Measurements from ENCODE around the gene TAAR2.
"Not testable (repeated sequence)": the region's sequence is repeated elsewhere in the genome, so short reads cannot be mapped to it uniquely, and the experiment has no call there.

Gene TAAR2

GRCh38 chr6:132650429-132650828 is 26.4 kb upstream of the TAAR2 start:
- Histone ChIP-seq H3K4me1 (ENCODE audit: control insufficient read depth, insufficient read depth, low read length) (no peaks in the 10 kb centered on the region), H3K9me3 (ENCODE audit: control insufficient read depth, insufficient read depth, low read length) (no peaks in the 10 kb centered on the region), H3K36me3 (ENCODE audit: control insufficient read depth, insufficient read depth, low read length) (no peaks in the 10 kb centered on the region), H3K27me3 (ENCODE audit: control insufficient read depth, insufficient read depth, low read length) (no peaks in the 10 kb centered on the region), H3K27ac (ENCODE audit: low read length) (no peak overlapping the region), H3K4me3 (ENCODE audit: low read length) (no peak overlapping the region)
- DNase-seq (ENCODE audit: low read depth, low spot score), result no peak
- WGBS (ENCODE audit: insufficient coverage, insufficient read length), result no CpG with 5 or more reads among the region's 1 CpG

- WGBS (ENCODE audit: insufficient coverage, insufficient read length), result 100% methylated on average over 1 of the region's 2 CpGs
These were observed 24.8 kb upstream of the TAAR2 start for GRCh38 chr6:132648828-132649227.

GRCh38 chr6:132648356-132648755 is 24.3 kb upstream of the TAAR2 start:
- no peaks in the 10 kb centered on the region for H3K4me1 ChIP-seq (ENCODE audit: control insufficient read depth, insufficient read depth, low read length)
- H3K36me3 ChIP-seq (ENCODE audit: control insufficient read depth, insufficient read depth, low read length), result no peaks in the 10 kb centered on the region
- no peaks in the 10 kb centered on the region for H3K27me3 ChIP-seq (ENCODE audit: control insufficient read depth, insufficient read depth, low read length)
- H3K4me3 ChIP-seq (ENCODE audit: low read length), result no peak overlapping the region
- no CpG with 5 or more reads among the region's 2 CpGs for WGBS (ENCODE audit: insufficient coverage, insufficient read length)
- H3K27ac ChIP-seq (ENCODE audit: low read length), result no peak overlapping the region
- no peaks in the 10 kb centered on the region for H3K9me3 ChIP-seq (ENCODE audit: control insufficient read depth, insufficient read depth, low read length)
- no peak for DNase-seq (ENCODE audit: low read depth, low spot score)

More at GRCh38 chr6:132648828-132649227, 24.8 kb upstream of the TAAR2 start:
- Histone ChIP-seq H3K4me1 (ENCODE audit: control insufficient read depth, insufficient read depth, low read length) (no peaks in the 10 kb centered on the region), H3K36me3 (ENCODE audit: control insufficient read depth, insufficient read depth, low read length) (no peaks in the 10 kb centered on the region), H3K9me3 (ENCODE audit: control insufficient read depth, insufficient read depth, low read length) (no peaks in the 10 kb centered on the region), H3K27me3 (ENCODE audit: control insufficient read depth, insufficient read depth, low read length) (no peaks in the 10 kb centered on the region), H3K27ac (ENCODE audit: low read length) (no peak overlapping the region), H3K4me3 (ENCODE audit: low read length) (no peak overlapping the region)
- no peak for DNase-seq (ENCODE audit: low read depth, low spot score)

GRCh38 chr6:132643547-132643946 is 19.5 kb upstream of the TAAR2 start:
- no peaks in the 10 kb centered on the region for H3K36me3 ChIP-seq (ENCODE audit: control insufficient read depth, insufficient read depth, low read length)
- no peak for DNase-seq (ENCODE audit: low read depth, low spot score)
- H3K4me1 ChIP-seq (ENCODE audit: control insufficient read depth, insufficient read depth, low read length), result no peaks in the 10 kb centered on the region
- no CpG with 5 or more reads among the region's 3 CpGs for WGBS (ENCODE audit: insufficient coverage, insufficient read length)
- H3K9me3 ChIP-seq (ENCODE audit: control insufficient read depth, insufficient read depth, low read length), result no peaks in the 10 kb centered on the region
- no peaks in the 10 kb centered on the region for H3K27me3 ChIP-seq (ENCODE audit: control insufficient read depth, insufficient read depth, low read length)
- no peak overlapping the region for H3K4me3 ChIP-seq (ENCODE audit: low read length)
- no peak overlapping the region for H3K27ac ChIP-seq (ENCODE audit: low read length)

GRCh38 chr6:132637135-132637534 is 13.1 kb upstream of the TAAR2 start:
- not testable (repeated sequence) for H3K4me3 ChIP-seq (ENCODE audit: low read length); H3K27me3 ChIP-seq (ENCODE audit: control insufficient read depth, insufficient read depth, low read length); H3K9me3 ChIP-seq (ENCODE audit: control insufficient read depth, insufficient read depth, low read length); H3K36me3 ChIP-seq (ENCODE audit: control insufficient read depth, insufficient read depth, low read length); H3K27ac ChIP-seq (ENCODE audit: low read length); H3K4me1 ChIP-seq (ENCODE audit: control insufficient read depth, insufficient read depth, low read length); DNase-seq (ENCODE audit: low read depth, low spot score)
- WGBS (ENCODE audit: insufficient coverage, insufficient read length), result no CpG with 5 or more reads among the region's 1 CpG

GRCh38 chr6:132635906-132636305 is 11.8 kb upstream of the TAAR2 start:
- no CpG with 5 or more reads among the region's 3 CpGs for WGBS (ENCODE audit: insufficient coverage, insufficient read length)
- H3K36me3 ChIP-seq (ENCODE audit: control insufficient read depth, insufficient read depth, low read length); H3K27ac ChIP-seq (ENCODE audit: low read length); H3K27me3 ChIP-seq (ENCODE audit: control insufficient read depth, insufficient read depth, low read length); H3K4me1 ChIP-seq (ENCODE audit: control insufficient read depth, insufficient read depth, low read length); H3K4me3 ChIP-seq (ENCODE audit: low read length); DNase-seq (ENCODE audit: low read depth, low spot score); H3K9me3 ChIP-seq (ENCODE audit: control insufficient read depth, insufficient read depth, low read length): not testable (repeated sequence)

GRCh38 chr6:132635288-132635687 is 11.2 kb upstream of the TAAR2 start:
- not testable (repeated sequence) for H3K36me3 ChIP-seq (ENCODE audit: control insufficient read depth, insufficient read depth, low read length); H3K27ac ChIP-seq (ENCODE audit: low read length); H3K4me3 ChIP-seq (ENCODE audit: low read length); H3K4me1 ChIP-seq (ENCODE audit: control insufficient read depth, insufficient read depth, low read length); H3K9me3 ChIP-seq (ENCODE audit: control insufficient read depth, insufficient read depth, low read length); DNase-seq (ENCODE audit: low read depth, low spot score); H3K27me3 ChIP-seq (ENCODE audit: control insufficient read depth, insufficient read depth, low read length)
- WGBS (ENCODE audit: insufficient coverage, insufficient read length), result no CpG with 5 or more reads among the region's 3 CpGs

GRCh38 chr6:132634796-132635195 is 10.7 kb upstream of the TAAR2 start:
- Histone ChIP-seq H3K27me3 (ENCODE audit: control insufficient read depth, insufficient read depth, low read length) (no peaks in the 10 kb centered on the region), H3K4me3 (ENCODE audit: low read length) (no peak overlapping the region), H3K27ac (ENCODE audit: low read length) (no peak overlapping the region), H3K4me1 (ENCODE audit: control insufficient read depth, insufficient read depth, low read length) (no peaks in the 10 kb centered on the region; the same call in 1 of the 2 replicates), H3K36me3 (ENCODE audit: control insufficient read depth, insufficient read depth, low read length) (no peaks in the 10 kb centered on the region), H3K9me3 (ENCODE audit: control insufficient read depth, insufficient read depth, low read length) (no peaks in the 10 kb centered on the region)
- DNase-seq (ENCODE audit: low read depth, low spot score), result no peak
- WGBS (ENCODE audit: insufficient coverage, insufficient read length), result no CpG with 5 or more reads among the region's 4 CpGs

GRCh38 chr6:132633362-132633761 is 9.3 kb upstream of the TAAR2 start:
- H3K4me3 ChIP-seq (ENCODE audit: low read length), result no peak overlapping the region
- no peak for DNase-seq (ENCODE audit: low read depth, low spot score)
- H3K27me3 ChIP-seq (ENCODE audit: control insufficient read depth, insufficient read depth, low read length), result no peaks in the 10 kb centered on the region
- no peak overlapping the region for H3K27ac ChIP-seq (ENCODE audit: low read length)
- H3K9me3 ChIP-seq (ENCODE audit: control insufficient read depth, insufficient read depth, low read length), result no peaks in the 10 kb centered on the region
- no CpG with 5 or more reads among the region's 2 CpGs for WGBS (ENCODE audit: insufficient coverage, insufficient read length)
- no peaks in the 10 kb centered on the region for H3K36me3 ChIP-seq (ENCODE audit: control insufficient read depth, insufficient read depth, low read length)
- no peaks in the 10 kb centered on the region; the same call in 1 of the 2 replicates for H3K4me1 ChIP-seq (ENCODE audit: control insufficient read depth, insufficient read depth, low read length)

- no CpG with 5 or more reads among the region's 6 CpGs for WGBS (ENCODE audit: insufficient coverage, insufficient read length)
- no peaks in the 10 kb centered on the region for H3K9me3 ChIP-seq (ENCODE audit: control insufficient read depth, insufficient read depth, low read length)
- H3K36me3 ChIP-seq (ENCODE audit: control insufficient read depth, insufficient read depth, low read length), result no peaks in the 10 kb centered on the region
- DNase-seq (ENCODE audit: low read depth, low spot score), result no peak
- no peak overlapping the region for H3K4me3 ChIP-seq (ENCODE audit: low read length)
- H3K27me3 ChIP-seq (ENCODE audit: control insufficient read depth, insufficient read depth, low read length), result no peaks in the 10 kb centered on the region
- H3K27ac ChIP-seq (ENCODE audit: low read length), result no peak overlapping the region
- no peaks in the 10 kb centered on the region for H3K4me1 ChIP-seq (ENCODE audit: control insufficient read depth, insufficient read depth, low read length)
These were observed 799 bp downstream of the TAAR2 start for GRCh38 chr6:132623106-132623845.

- Histone ChIP-seq H3K27me3 (ENCODE audit: control insufficient read depth, insufficient read depth, low read length) (no peaks in the 10 kb centered on the region), H3K4me1 (ENCODE audit: control insufficient read depth, insufficient read depth, low read length) (no peaks in the 10 kb centered on the region)
- no CpG with 5 or more reads among the region's 1 CpG for WGBS (ENCODE audit: insufficient coverage, insufficient read length)
These were observed 7.4 kb downstream of the TAAR2 start for GRCh38 chr6:132616677-132617076.

More at GRCh38 chr6:132616677-132617076, 7.4 kb downstream of the TAAR2 start:
- no peak for DNase-seq (ENCODE audit: low read depth, low spot score)
- H3K9me3 ChIP-seq (ENCODE audit: control insufficient read depth, insufficient read depth, low read length), result no peaks in the 10 kb centered on the region
- no peak overlapping the region for H3K4me3 ChIP-seq (ENCODE audit: low read length)
- no peaks in the 10 kb centered on the region for H3K36me3 ChIP-seq (ENCODE audit: control insufficient read depth, insufficient read depth, low read length)
- no peak overlapping the region for H3K27ac ChIP-seq (ENCODE audit: low read length)

Measured in iPS DF 6.9 (cell line).